HEK293 (cell line): ENCODE results near the gene RPS26.
"Not testable (repeated sequence)": the region's sequence is repeated elsewhere in the genome, so short reads cannot be mapped to it uniquely, and the experiment has no call there.

ENCODE experiments used
- CTCF ChIA-PET: fragments of 350-600 bp; formaldehyde crosslinking; extraction: SDS; loops from one replicate; lab custom pipeline; 2021; ENCODE audit warnings: antibody characterized with exemption; lab: Yijun Ruan, JAX
- POLR2A ChIA-PET: fragments of 300-600 bp; formaldehyde crosslinking; extraction: SDS; loops from one replicate; lab custom pipeline; 2020; ENCODE audit warnings: antibody characterized with exemption, inconsistent platforms; lab: Yijun Ruan, JAX
- H3K27ac ChIP-seq: fragments of 200-500 bp; sonication (Bioruptor generic); 2 replicates; pipeline ENCODE4 v1.5.1; 2014; ENCODE audit warnings: low read depth, low read length, control low read depth, inconsistent platforms; ENCODE audit errors: extremely low read depth
- H3K36me3 ChIP-seq, 2 experiments: fragments of 200-500 bp in 1 of 2; sonication (Bioruptor generic) in 1 of 2; 1 replicate in 1 of 2; 2 replicates in 1 of 2; pipeline ENCODE4 v1.5.1; 2014 to 2017; ENCODE audit warnings: inconsistent platforms in 2 of 2, low read length in 2 of 2; ENCODE audit not compliant: control insufficient read depth in 2 of 2, insufficient read depth in 1 of 2
- H3K4me1 ChIP-seq: fragments of 200-500 bp; sonication (Bioruptor generic); 2 replicates; pipeline ENCODE4 v1.5.1; 2014; ENCODE audit warnings: mild to moderate bottlenecking, low read length, inconsistent platforms; ENCODE audit not compliant: control insufficient read depth, insufficient read depth
- H3K4me3 ChIP-seq: 2 replicates; pipeline ENCODE4 v1.5.1; 2011; ENCODE audit warnings: low read depth, mild to moderate bottlenecking, control low read depth, low read length, moderate library complexity
- H3K9me3 ChIP-seq: fragments of 200-500 bp; sonication (Bioruptor generic); 2 replicates; pipeline ENCODE4 v1.5.1; 2014; ENCODE audit warnings: low read depth, low read length, inconsistent platforms; ENCODE audit not compliant: control insufficient read depth, insufficient read depth
- TCF7L2 ChIP-seq: IDR thresholded peaks from 2 replicates; pipeline ENCODE4 v1.6.1; 2011; ENCODE audit warnings: low read depth, mild to moderate bottlenecking, inconsistent platforms, low read length, moderate library complexity, borderline replicate concordance
- WT1 ChIP-seq: fragments of 450-650 bp; formaldehyde crosslinking; IDR thresholded peaks from 2 replicates; pipeline ENCODE4 v1.5.1; 2016; ENCODE audit warnings: missing biosample characterization, missing genetic modification characterization
- ZNF19 ChIP-seq: fragments of 450-650 bp; formaldehyde crosslinking; IDR thresholded peaks from 2 replicates; pipeline ENCODE4; 2016; ENCODE audit warnings: missing biosample characterization, missing genetic modification characterization, low read depth
- ZNF221 ChIP-seq: fragments of 450-650 bp; formaldehyde crosslinking; IDR thresholded peaks from 2 replicates; pipeline ENCODE4 v1.5.1; 2017; ENCODE audit warnings: missing biosample characterization, missing genetic modification characterization, borderline replicate concordance
- ZNF223 ChIP-seq: fragments of 450-650 bp; formaldehyde crosslinking; IDR thresholded peaks from 2 replicates; pipeline ENCODE4 v1.5.1; 2016; ENCODE audit warnings: missing biosample characterization, missing genetic modification characterization
- ZNF239 ChIP-seq: fragments of 450-650 bp; formaldehyde crosslinking; IDR thresholded peaks from 2 replicates; pipeline ENCODE4 v1.5.1; 2016; ENCODE audit warnings: missing biosample characterization, missing genetic modification characterization
- ZNF266 ChIP-seq: fragments of 450-650 bp; formaldehyde crosslinking; IDR thresholded peaks from 2 replicates; pipeline ENCODE4 v1.5.1; 2016; ENCODE audit warnings: missing biosample characterization, missing genetic modification characterization, low read depth
- ZNF366 ChIP-seq: fragments of 450-650 bp; formaldehyde crosslinking; conservative IDR thresholded peaks from 2 replicates; pipeline ENCODE4 v1.5.1; 2016; ENCODE audit warnings: missing biosample characterization, missing genetic modification characterization
- ZNF416 ChIP-seq: fragments of 450-650 bp; formaldehyde crosslinking; IDR thresholded peaks from 2 replicates; pipeline ENCODE4 v1.5.1; 2016; ENCODE audit warnings: missing biosample characterization, missing genetic modification characterization
- ZNF518A ChIP-seq: fragments of 450-650 bp; formaldehyde crosslinking; conservative IDR thresholded peaks from 2 replicates; pipeline ENCODE4 v1.5.1; 2016; ENCODE audit warnings: low read depth, missing biosample characterization, missing genetic modification characterization
- ZSCAN5A ChIP-seq: fragments of 450-650 bp; formaldehyde crosslinking; IDR thresholded peaks from 2 replicates; pipeline ENCODE4 v1.5.1; 2016; ENCODE audit warnings: missing biosample characterization, missing genetic modification characterization
- TF ChIP-seq, protein P1 (sequence below): fragments of 450-650 bp; formaldehyde crosslinking; IDR thresholded peaks from 2 replicates; pipeline ENCODE4 v1.5.1; 2016; ENCODE audit warnings: missing biosample characterization, missing genetic modification characterization
- TF ChIP-seq, protein P2 (sequence below): fragments of 450-650 bp; formaldehyde crosslinking; IDR thresholded peaks from 2 replicates; pipeline ENCODE4 v1.5.1; 2016; ENCODE audit warnings: missing biosample characterization, missing genetic modification characterization
- TF ChIP-seq, protein P3 (sequence below): fragments of 450-650 bp; formaldehyde crosslinking; IDR thresholded peaks from 2 replicates; pipeline ENCODE4 v1.5.1; 2016; ENCODE audit warnings: missing biosample characterization, missing genetic modification characterization, borderline replicate concordance

RPS26 gene

DNA sequence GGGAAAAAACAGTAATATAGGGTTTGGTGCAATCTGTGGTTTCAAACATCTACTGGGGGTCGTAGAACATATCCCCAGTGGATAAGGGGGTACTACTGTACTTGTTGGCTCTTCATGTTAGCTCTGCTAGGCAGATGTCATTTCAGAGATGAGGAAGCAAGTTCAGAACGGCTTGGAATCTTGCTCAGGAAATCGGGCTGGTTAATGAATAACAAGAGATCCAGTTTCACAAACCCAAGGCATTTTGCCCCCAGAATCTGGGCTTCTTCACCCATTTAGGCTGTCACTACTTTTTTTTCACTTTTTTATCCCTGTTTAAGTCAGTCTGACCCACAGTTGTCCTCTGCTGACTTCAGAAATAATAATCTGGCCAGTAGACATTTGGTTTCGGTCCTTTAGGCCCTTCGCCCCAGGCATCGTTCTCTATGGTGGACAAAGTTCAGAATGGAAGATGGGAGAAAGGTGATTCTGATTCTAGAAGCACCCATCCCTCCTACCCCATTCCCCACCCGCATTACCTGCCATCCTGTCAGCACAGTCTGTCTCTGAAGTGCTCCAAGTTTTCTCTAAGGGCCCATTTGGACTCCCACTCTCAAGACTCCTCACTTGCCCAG lies 40.1 kb upstream of the RPS26 start (continued):
- TF ChIP-seq ZSCAN5A (tag by site-specific recombination) (no peak), ZNF19 (no peak), ZNF416 (no peak), ZNF239 (tag by site-specific recombination) (no peak)

- CTCF ChIA-PET, result interaction anchor here (0.7 to 1.2 kb wide), 2 partner anchors 26 to 37 kb away, joined by 3 to 5 read pairs; no protein-coding TSS in a partner anchor
- H3K9me3 ChIP-seq, H3K4me1 ChIP-seq, H3K27ac ChIP-seq, POLR2A ChIA-PET, H3K4me3 ChIP-seq: not testable (repeated sequence)
- H3K36me3 ChIP-seq, result peaks cover 0 to 29% of the 10 kb centered on the region in 2 experiments; a peak in 2 of 3 replicates
Observed at GRCh38 chr12:56003376-56003775, 38.3 kb upstream of the RPS26 start.

- Histone ChIP-seq H3K9me3 (no peaks in the 10 kb centered on the region), H3K36me3 (peaks cover 0 to 29% of the 10 kb centered on the region in 2 experiments; a peak in 2 of 3 replicates), H3K27ac (no peak overlapping the region), H3K4me3 (no peak overlapping the region), H3K4me1 (no peaks in the 10 kb centered on the region; the same call in 1 of the 2 replicates)
- ChIA-PET POLR2A (interaction anchor here (0.9 kb wide), 1 partner anchor 9 kb away, joined by 3 read pairs; no protein-coding TSS in a partner anchor), CTCF (interaction anchor here (0.7 to 1.2 kb wide), 2 partner anchors 25 to 37 kb away, joined by 3 to 5 read pairs; no protein-coding TSS in a partner anchor)
- TF ChIP-seq ZNF221 (tag by site-specific recombination) (no peak), WT1 (tag by site-specific recombination) (no peak), ZNF518A (tag by site-specific recombination) (no peak), ZNF223 (tag by site-specific recombination) (no peak), ZNF266 (tag by site-specific recombination) (no peak), TCF7L2 (no peak), ZNF366 (tag by site-specific recombination) (no peak)
- TF ChIP-seq, protein P1, sequence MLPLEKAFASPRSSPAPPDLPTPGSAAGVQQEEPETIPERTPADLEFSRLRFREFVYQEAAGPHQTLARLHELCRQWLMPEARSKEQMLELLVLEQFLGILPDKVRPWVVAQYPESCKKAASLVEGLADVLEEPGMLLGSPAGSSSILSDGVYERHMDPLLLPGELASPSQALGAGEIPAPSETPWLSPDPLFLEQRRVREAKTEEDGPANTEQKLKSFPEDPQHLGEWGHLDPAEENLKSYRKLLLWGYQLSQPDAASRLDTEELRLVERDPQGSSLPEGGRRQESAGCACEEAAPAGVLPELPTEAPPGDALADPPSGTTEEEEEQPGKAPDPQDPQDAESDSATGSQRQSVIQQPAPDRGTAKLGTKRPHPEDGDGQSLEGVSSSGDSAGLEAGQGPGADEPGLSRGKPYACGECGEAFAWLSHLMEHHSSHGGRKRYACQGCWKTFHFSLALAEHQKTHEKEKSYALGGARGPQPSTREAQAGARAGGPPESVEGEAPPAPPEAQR (tag by site-specific recombination), result no peak
- TF ChIP-seq, protein P2, sequence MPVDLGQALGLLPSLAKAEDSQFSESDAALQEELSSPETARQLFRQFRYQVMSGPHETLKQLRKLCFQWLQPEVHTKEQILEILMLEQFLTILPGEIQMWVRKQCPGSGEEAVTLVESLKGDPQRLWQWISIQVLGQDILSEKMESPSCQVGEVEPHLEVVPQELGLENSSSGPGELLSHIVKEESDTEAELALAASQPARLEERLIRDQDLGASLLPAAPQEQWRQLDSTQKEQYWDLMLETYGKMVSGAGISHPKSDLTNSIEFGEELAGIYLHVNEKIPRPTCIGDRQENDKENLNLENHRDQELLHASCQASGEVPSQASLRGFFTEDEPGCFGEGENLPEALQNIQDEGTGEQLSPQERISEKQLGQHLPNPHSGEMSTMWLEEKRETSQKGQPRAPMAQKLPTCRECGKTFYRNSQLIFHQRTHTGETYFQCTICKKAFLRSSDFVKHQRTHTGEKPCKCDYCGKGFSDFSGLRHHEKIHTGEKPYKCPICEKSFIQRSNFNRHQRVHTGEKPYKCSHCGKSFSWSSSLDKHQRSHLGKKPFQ (tag by site-specific recombination), result no peak
- TF ChIP-seq, protein P3, sequence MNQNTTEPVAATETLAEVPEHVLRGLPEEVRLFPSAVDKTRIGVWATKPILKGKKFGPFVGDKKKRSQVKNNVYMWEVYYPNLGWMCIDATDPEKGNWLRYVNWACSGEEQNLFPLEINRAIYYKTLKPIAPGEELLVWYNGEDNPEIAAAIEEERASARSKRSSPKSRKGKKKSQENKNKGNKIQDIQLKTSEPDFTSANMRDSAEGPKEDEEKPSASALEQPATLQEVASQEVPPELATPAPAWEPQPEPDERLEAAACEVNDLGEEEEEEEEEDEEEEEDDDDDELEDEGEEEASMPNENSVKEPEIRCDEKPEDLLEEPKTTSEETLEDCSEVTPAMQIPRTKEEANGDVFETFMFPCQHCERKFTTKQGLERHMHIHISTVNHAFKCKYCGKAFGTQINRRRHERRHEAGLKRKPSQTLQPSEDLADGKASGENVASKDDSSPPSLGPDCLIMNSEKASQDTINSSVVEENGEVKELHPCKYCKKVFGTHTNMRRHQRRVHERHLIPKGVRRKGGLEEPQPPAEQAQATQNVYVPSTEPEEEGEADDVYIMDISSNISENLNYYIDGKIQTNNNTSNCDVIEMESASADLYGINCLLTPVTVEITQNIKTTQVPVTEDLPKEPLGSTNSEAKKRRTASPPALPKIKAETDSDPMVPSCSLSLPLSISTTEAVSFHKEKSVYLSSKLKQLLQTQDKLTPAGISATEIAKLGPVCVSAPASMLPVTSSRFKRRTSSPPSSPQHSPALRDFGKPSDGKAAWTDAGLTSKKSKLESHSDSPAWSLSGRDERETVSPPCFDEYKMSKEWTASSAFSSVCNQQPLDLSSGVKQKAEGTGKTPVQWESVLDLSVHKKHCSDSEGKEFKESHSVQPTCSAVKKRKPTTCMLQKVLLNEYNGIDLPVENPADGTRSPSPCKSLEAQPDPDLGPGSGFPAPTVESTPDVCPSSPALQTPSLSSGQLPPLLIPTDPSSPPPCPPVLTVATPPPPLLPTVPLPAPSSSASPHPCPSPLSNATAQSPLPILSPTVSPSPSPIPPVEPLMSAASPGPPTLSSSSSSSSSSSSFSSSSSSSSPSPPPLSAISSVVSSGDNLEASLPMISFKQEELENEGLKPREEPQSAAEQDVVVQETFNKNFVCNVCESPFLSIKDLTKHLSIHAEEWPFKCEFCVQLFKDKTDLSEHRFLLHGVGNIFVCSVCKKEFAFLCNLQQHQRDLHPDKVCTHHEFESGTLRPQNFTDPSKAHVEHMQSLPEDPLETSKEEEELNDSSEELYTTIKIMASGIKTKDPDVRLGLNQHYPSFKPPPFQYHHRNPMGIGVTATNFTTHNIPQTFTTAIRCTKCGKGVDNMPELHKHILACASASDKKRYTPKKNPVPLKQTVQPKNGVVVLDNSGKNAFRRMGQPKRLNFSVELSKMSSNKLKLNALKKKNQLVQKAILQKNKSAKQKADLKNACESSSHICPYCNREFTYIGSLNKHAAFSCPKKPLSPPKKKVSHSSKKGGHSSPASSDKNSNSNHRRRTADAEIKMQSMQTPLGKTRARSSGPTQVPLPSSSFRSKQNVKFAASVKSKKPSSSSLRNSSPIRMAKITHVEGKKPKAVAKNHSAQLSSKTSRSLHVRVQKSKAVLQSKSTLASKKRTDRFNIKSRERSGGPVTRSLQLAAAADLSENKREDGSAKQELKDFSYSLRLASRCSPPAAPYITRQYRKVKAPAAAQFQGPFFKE (tag by site-specific recombination), result no peak
Observed at GRCh38 chr12:56004211-56004610, 37.5 kb upstream of the RPS26 start.
